Hepatocyte (in vitro differentiated cells): Measurements from ENCODE around the gene BOK. TPM values are rescaled to one million over a fixed set of nuclear protein-coding genes. Genes with fewer than 3 reads are reported as not detected.

Experiments used
- DNase-seq: peaks from one replicate; pipeline ENCODE4 v3.0.0-alpha.2; 2016; ENCODE audit warnings: low spot score
- H2AFZ ChIP-seq: fragments of 200-600 bp; sonication (generic); 2 replicates; pipeline ENCODE4 v1.6.0; 2016; ENCODE audit warnings: antibody characterized with exemption, mild to moderate bottlenecking
- H3K27ac ChIP-seq: fragments of 200-600 bp; sonication (generic); 2 replicates; pipeline ENCODE4 v1.5.1; 2016; ENCODE audit warnings: mild to moderate bottlenecking
- H3K27me3 ChIP-seq: fragments of 200-600 bp; sonication (generic); 2 replicates; pipeline ENCODE4 v1.6.1; 2016
- H3K36me3 ChIP-seq: fragments of 200-600 bp; sonication (generic); replicated peaks from 2 replicates; pipeline ENCODE4 v1.5.1; 2016; ENCODE audit warnings: low read depth; ENCODE audit not compliant: insufficient read depth
- H3K4me1 ChIP-seq: fragments of 200-600 bp; sonication (generic); 2 replicates; pipeline ENCODE4 v1.5.1; 2016; ENCODE audit warnings: mild to moderate bottlenecking, moderate library complexity; ENCODE audit not compliant: insufficient read depth
- H3K4me2 ChIP-seq: fragments of 200-600 bp; sonication (generic); 2 replicates; pipeline ENCODE4 v1.6.0; 2016
- H3K4me3 ChIP-seq: fragments of 200-600 bp; sonication (generic); 2 replicates; pipeline ENCODE4 v1.5.1; 2016; ENCODE audit warnings: mild to moderate bottlenecking
- H3K79me2 ChIP-seq: fragments of 200-600 bp; sonication (generic); 2 replicates; pipeline ENCODE4 v1.6.0; 2017; ENCODE audit warnings: mild to moderate bottlenecking
- H3K9me2 ChIP-seq: fragments of 200-600 bp; sonication (generic); replicated peaks from 2 replicates; pipeline ENCODE4 v1.6.0; 2017; ENCODE audit warnings: mild to moderate bottlenecking; ENCODE audit not compliant: insufficient read depth
- H3K9me3 ChIP-seq: fragments of 200-600 bp; sonication (generic); 2 replicates; pipeline ENCODE4 v1.5.1; 2016; ENCODE audit warnings: low read depth, mild to moderate bottlenecking
- H4K20me1 ChIP-seq: fragments of 200-600 bp; sonication (generic); 2 replicates; pipeline ENCODE4 v1.6.0; 2016; ENCODE audit warnings: mild to moderate bottlenecking; ENCODE audit not compliant: insufficient read depth, poor library complexity, severe bottlenecking
- CTCF ChIP-seq: fragments of 200-600 bp; sonication (generic); IDR thresholded peaks from 2 replicates; pipeline ENCODE4 v1.5.1; 2016; ENCODE audit warnings: antibody characterized with exemption, mild to moderate bottlenecking; ENCODE audit not compliant: poor library complexity
- EZH2 ChIP-seq: fragments of 200-600 bp; sonication (generic); IDR thresholded peaks from 2 replicates; pipeline ENCODE4 v1.6.1; 2016; ENCODE audit warnings: antibody characterized with exemption, mild to moderate bottlenecking, borderline replicate concordance
- EZH2phosphoT487 ChIP-seq: fragments of 200-600 bp; sonication (generic); IDR thresholded peaks from one replicate; pipeline ENCODE4 v1.6.1; 2018; ENCODE audit warnings: antibody characterized with exemption, mild to moderate bottlenecking, low read depth, moderate library complexity; ENCODE audit not compliant: unreplicated experiment, severe bottlenecking
- WGBS: methylation state at CpG from one replicate; pipeline ENCODE4 v1.1.6; 2016; ENCODE audit warnings: low lambda C conversion rate; ENCODE audit errors: missing lambda C conversion rate; 5-methylcytosine and 5-hydroxymethylcytosine counted together
- polyA plus RNA-seq: library from polyadenylated mRNA; unstranded; fragments of >200 nt; fragmentation: Nextera tagmentation; extraction: Ambion mirVana; gene quantifications from 2 replicates; pipeline ENCODE4 v1.2.1, GENCODE V29; 2016
- total RNA-seq: library from RNA; depleted of rRNA; stranded (reverse); fragments of >200 nt; gene quantifications from 2 replicates; pipeline ENCODE4 v1.2.3, GENCODE V29; 2014

BOK gene
- total and polyA plus RNA-seq, 2 experiments from 2014 or later: 24.2 to 26.5 TPM

GRCh38 chr2:241562269-241562891 is 3.8 kb downstream of the BOK start:
- WGBS: 89% methylated on average over 20 of the region's 23 CpGs
- no peaks in the 10 kb centered on the region for H4K20me1 ChIP-seq
- H3K9me3 ChIP-seq: no peaks in the 10 kb centered on the region
- H3K36me3 ChIP-seq: no peaks in the 10 kb centered on the region
- peak overlapping the region; percentile 39 for H3K4me2 ChIP-seq
- H2AFZ ChIP-seq: no peak overlapping the region
- H3K4me3 ChIP-seq: no peak overlapping the region
- H3K9me2 ChIP-seq: no peaks in the 10 kb centered on the region
- TF ChIP-seq CTCF (no peak), EZH2phosphoT487 (no peak), EZH2 (no peak)
- H3K4me1 ChIP-seq: peaks cover 48% of the 10 kb centered on the region
- peaks cover 28% of the 10 kb centered on the region for H3K79me2 ChIP-seq
- no peaks in the 10 kb centered on the region for H3K27me3 ChIP-seq
- no peak for DNase-seq
- H3K27ac ChIP-seq: peak overlapping the region; percentile 16

GRCh38 chr2:241563031-241563507 is 4.5 kb downstream of the BOK start:
- TF ChIP-seq EZH2: no peak
- TF ChIP-seq CTCF: no peak
- TF ChIP-seq EZH2phosphoT487: no peak
- Histone ChIP-seq H3K4me3 (no peak overlapping the region), H3K4me1 (peaks cover 47% of the 10 kb centered on the region), H3K27ac (no peak overlapping the region), H3K27me3 (no peaks in the 10 kb centered on the region), H3K9me3 (no peaks in the 10 kb centered on the region), H3K9me2 (no peaks in the 10 kb centered on the region), H3K36me3 (no peaks in the 10 kb centered on the region), H4K20me1 (no peaks in the 10 kb centered on the region), H2AFZ (no peak overlapping the region), H3K4me2 (no peak overlapping the region), H3K79me2 (peaks cover 28% of the 10 kb centered on the region)
- DNase-seq: no peak
- 86% methylated on average over 13 of the region's 13 CpGs for WGBS

- no peaks in the 10 kb centered on the region for H3K9me2 ChIP-seq
- H3K9me3 ChIP-seq: no peaks in the 10 kb centered on the region
- H3K36me3 ChIP-seq: no peaks in the 10 kb centered on the region
- no peak for DNase-seq
- peaks cover 32% of the 10 kb centered on the region for H3K79me2 ChIP-seq
- TF ChIP-seq CTCF: no peak
- no peak for TF ChIP-seq EZH2phosphoT487
- no peak for TF ChIP-seq EZH2
- H3K27ac ChIP-seq: peak overlapping the region; percentile 90
- H4K20me1 ChIP-seq: no peaks in the 10 kb centered on the region
- H3K4me3 ChIP-seq: no peak overlapping the region
- 60% methylated on average over 10 of the region's 10 CpGs for WGBS
- H3K4me1 ChIP-seq: peaks cover 44% of the 10 kb centered on the region
- no peak overlapping the region for H2AFZ ChIP-seq
- peak overlapping the region; percentile 68 for H3K4me2 ChIP-seq
- H3K27me3 ChIP-seq: no peaks in the 10 kb centered on the region
These were observed 5.0 kb downstream of the BOK start for GRCh38 chr2:241563571-241563980.
